Measurements from ENCODE around the gene COL28A1.

- TF ChIP-seq EZH2 (IDR thresholded peaks at IDR 0.05) (no peak), POLR2AphosphoS5 (IDR thresholded peaks at IDR 0.05; ENCODE audit: borderline replicate concordance, low read depth, low read length) (no peak), FOXP2 (optimal IDR thresholded peaks at IDR 0.05; ENCODE audit: control extremely low read depth, extremely low read length, insufficient read depth) (no peak)
Observed at GRCh38 chr7:7321681-7322080, 214.0 kb downstream of the COL28A1 start.

Data from SK-N-MC (cell line).